Hippocampal formation (tissue), 2 donors: Measurements from ENCODE around the gene TMEM190.

Experiments
- DNase-seq, 2 donors: peaks; one replicate each; lab custom pipeline; 2025; lab: John Stamatoyannopoulos, UW

The TMEM190 gene

GRCh38 chr19:55352040-55352439 is 24.6 kb upstream of the TMEM190 start:
- no peak for DNase-seq

GRCh38 chr19:55352549-55353145 is 24.0 kb upstream of the TMEM190 start:
- no peak for DNase-seq

- no peak for DNase-seq
These were observed 23.2 kb upstream of the TMEM190 start for GRCh38 chr19:55353356-55353802.

GRCh38 chr19:55353803-55354697 is 22.6 kb upstream of the TMEM190 start:
- DNase-seq, result no peak

- DNase-seq, result no peak
These were observed 21.9 kb upstream of the TMEM190 start, which contains the start of gene COX6B2 for GRCh38 chr19:55354698-55355212. TSS of gene COX6B2 (minus strand) at chr19:55354719. CDS start at chr19:55354521, 198 bp downstream.

GRCh38 chr19:55355213-55355821 is 21.3 kb upstream of the TMEM190 start:
- DNase-seq, result no peak

GRCh38 chr19:55358493-55358892 is 18.1 kb upstream of the TMEM190 start:
- DNase-seq, result no peak

GRCh38 chr19:55358943-55359908 is 17.4 kb upstream of the TMEM190 start:
- DNase-seq, result no peak

- no peak for DNase-seq
These were observed 15.7 kb upstream of the TMEM190 start for GRCh38 chr19:55360902-55361301.

- DNase-seq, result no peak
These were observed 14.2 kb upstream of the TMEM190 start for GRCh38 chr19:55362174-55362989.

- no peak for DNase-seq
These were observed 13.5 kb upstream of the TMEM190 start, which contains the start of gene GARIN5B for GRCh38 chr19:55362990-55363716. TSS of gene GARIN5B (minus strand) at chr19:55363260. CDS start at chr19:55363066, 194 bp downstream.

- DNase-seq, result no peak
These were observed 11.4 kb upstream of the TMEM190 start for GRCh38 chr19:55365245-55365644.

GRCh38 chr19:55365964-55366363 is 10.7 kb upstream of the TMEM190 start:
- DNase-seq, result no peak

GRCh38 chr19:55366790-55367189 is 9.8 kb upstream of the TMEM190 start:
- no peak for DNase-seq

- no peak for DNase-seq
These were observed 8.5 kb upstream of the TMEM190 start for GRCh38 chr19:55368106-55368505.

- no peak for DNase-seq
These were observed 7.7 kb upstream of the TMEM190 start for GRCh38 chr19:55368701-55369563.

- DNase-seq, result no peak
These were observed 6.8 kb upstream of the TMEM190 start for GRCh38 chr19:55369653-55370304.
